Mucosa of rectum (tissue), 2 donors: Measurements from ENCODE around the gene LSR.

Experiments
- H3K27ac ChIP-seq, 2 donors: one replicate each; pipeline ENCODE4 v1.7.0; 2013; ENCODE audit warnings: inconsistent platforms in 2 of 2, low read depth in 2 of 2, low read length in 2 of 2
- H3K27me3 ChIP-seq, 2 donors: one replicate each; pipeline ENCODE4 v1.7.0; 2013; ENCODE audit warnings: low read length in 2 of 2; ENCODE audit not compliant: control insufficient read depth in 2 of 2, insufficient read depth in 2 of 2
- H3K36me3 ChIP-seq, 2 donors: one replicate each; pipeline ENCODE4 v1.7.0; 2013; ENCODE audit warnings: low read length in 2 of 2; ENCODE audit not compliant: control insufficient read depth in 2 of 2, insufficient read depth in 2 of 2
- H3K4me1 ChIP-seq, 2 donors: one replicate each; pipeline ENCODE4 v1.7.0; 2013; ENCODE audit warnings: low read length in 2 of 2, mild to moderate bottlenecking in 1 of 2; ENCODE audit not compliant: control insufficient read depth in 2 of 2, insufficient read depth in 2 of 2
- H3K4me3 ChIP-seq, 2 donors: one replicate each; pipeline ENCODE4 v1.7.0; 2013; ENCODE audit warnings: low read length in 2 of 2
- H3K9ac ChIP-seq, 2 donors: one replicate each; pipeline ENCODE4 v1.7.0; 2013; ENCODE audit warnings: low read length in 2 of 2, low read depth in 1 of 2, mild to moderate bottlenecking in 1 of 2
- H3K9me3 ChIP-seq, 2 donors: one replicate each; pipeline ENCODE4 v1.7.0; 2013; ENCODE audit warnings: low read length in 2 of 2; ENCODE audit not compliant: control insufficient read depth in 2 of 2
- donor health status: healthy.
- donor health status: Normal muscosa, but diverticular disease.

Gene LSR

GRCh38 chr19:35294859-35295791 lies 46.3 kb downstream of the LSR start:
- Histone ChIP-seq H3K36me3 (no peaks in the 10 kb centered on the region), H3K27ac (no peak overlapping the region), H3K27me3 (peaks cover 4% of the 10 kb centered on the region in 2 donors)

GRCh38 chr19:35295792-35296462 lies 47.1 kb downstream of the LSR start:
- Histone ChIP-seq H3K9me3 (no peaks in the 10 kb centered on the region), H3K4me1 (no peaks in the 10 kb centered on the region), H3K27ac (no peak overlapping the region), H3K4me3 (no peak overlapping the region), H3K9ac (no peak overlapping the region), H3K36me3 (no peaks in the 10 kb centered on the region), H3K27me3 (peaks cover 4% of the 10 kb centered on the region in 2 donors)

More at GRCh38 chr19:35294859-35295791, 46.3 kb downstream of the LSR start:
- Histone ChIP-seq H3K4me3 (no peak overlapping the region), H3K9ac (no peak overlapping the region), H3K4me1 (no peaks in the 10 kb centered on the region), H3K9me3 (no peaks in the 10 kb centered on the region)

- no peaks in the 10 kb centered on the region for H3K4me1 ChIP-seq
- H3K9me3 ChIP-seq: no peaks in the 10 kb centered on the region
- no peaks in the 10 kb centered on the region for H3K36me3 ChIP-seq
- no peak overlapping the region for H3K4me3 ChIP-seq
- H3K27ac ChIP-seq: no peak overlapping the region
- peaks cover 4% of the 10 kb centered on the region in 2 donors for H3K27me3 ChIP-seq
- no peak overlapping the region for H3K9ac ChIP-seq
These were observed 48.1 kb downstream of the LSR start for GRCh38 chr19:35296644-35297514.

GRCh38 chr19:35297515-35297848 lies 48.7 kb downstream of the LSR start:
- Histone ChIP-seq H3K27ac (no peak overlapping the region), H3K4me3 (no peak overlapping the region), H3K27me3 (peaks cover 4% of the 10 kb centered on the region in 2 donors), H3K9ac (no peak overlapping the region), H3K36me3 (no peaks in the 10 kb centered on the region), H3K4me1 (no peaks in the 10 kb centered on the region), H3K9me3 (no peaks in the 10 kb centered on the region)

GRCh38 chr19:35297922-35298321 lies 49.1 kb downstream of the LSR start:
- Histone ChIP-seq H3K9ac (no peak overlapping the region), H3K27me3 (peaks cover 4% of the 10 kb centered on the region in 2 donors), H3K4me3 (no peak overlapping the region), H3K36me3 (no peaks in the 10 kb centered on the region), H3K4me1 (no peaks in the 10 kb centered on the region), H3K27ac (no peak overlapping the region), H3K9me3 (no peaks in the 10 kb centered on the region)

- Histone ChIP-seq H3K36me3 (no peaks in the 10 kb centered on the region), H3K4me3 (no peak overlapping the region), H3K9me3 (no peaks in the 10 kb centered on the region), H3K9ac (no peak overlapping the region), H3K4me1 (no peaks in the 10 kb centered on the region), H3K27ac (no peak overlapping the region), H3K27me3 (peaks cover 0 to 4% of the 10 kb centered on the region in 2 donors)
These were observed 49.8 kb downstream of the LSR start for GRCh38 chr19:35298561-35298972.

- no peaks in the 10 kb centered on the region for H3K9me3 ChIP-seq
- H3K27me3 ChIP-seq: no peaks in the 10 kb centered on the region
- H3K36me3 ChIP-seq: no peaks in the 10 kb centered on the region
- no peak overlapping the region for H3K4me3 ChIP-seq
- H3K27ac ChIP-seq: no peak overlapping the region
- H3K4me1 ChIP-seq: no peaks in the 10 kb centered on the region
- H3K9ac ChIP-seq: no peak overlapping the region
These were observed 50.9 kb downstream of the LSR start for GRCh38 chr19:35299523-35300338.

- Histone ChIP-seq H3K36me3 (no peaks in the 10 kb centered on the region), H3K27ac (no peak overlapping the region), H3K27me3 (no peaks in the 10 kb centered on the region), H3K9me3 (no peaks in the 10 kb centered on the region), H3K4me3 (no peak overlapping the region), H3K4me1 (no peaks in the 10 kb centered on the region), H3K9ac (no peak overlapping the region)
These were observed 51.5 kb downstream of the LSR start for GRCh38 chr19:35300339-35300649.

GRCh38 chr19:35301961-35302360 lies 53.2 kb downstream of the LSR start:
- Histone ChIP-seq H3K4me3 (no peak overlapping the region), H3K4me1 (no peaks in the 10 kb centered on the region), H3K27ac (no peak overlapping the region), H3K9ac (no peak overlapping the region), H3K9me3 (no peaks in the 10 kb centered on the region), H3K27me3 (no peaks in the 10 kb centered on the region), H3K36me3 (no peaks in the 10 kb centered on the region)
